ENCODE results near the gene CEND1. TPM values are rescaled to one million over a fixed set of nuclear protein-coding genes. Genes with fewer than 3 reads are reported as not detected.

Gene CEND1
- total RNA-seq, 1 experiment from 2014 or later = 0.81 TPM

- Mint-ChIP-seq H3K27ac (peak overlapping the region; percentile 22 to 88 (median 75); a peak in 4 of 7 replicates), H3K36me3 (ENCODE audit: insufficient read depth in 1 of 3, low read depth in 3 of 3) (peaks cover 29 to 40% (median 31%) of the 10 kb centered on the region in 3 experiments), H3K4me3 (peak overlapping the region; percentile 91 to 96), H3K9me3 (no peaks in the 10 kb centered on the region), H3K27me3 (ENCODE audit: low read depth) (no peaks in the 10 kb centered on the region; the same call in 1 of the 2 replicates), H3K4me1 (peaks cover 15 to 32% of the 10 kb centered on the region in 2 experiments)
- Histone ChIP-seq H4K8ac (replicated peaks; ENCODE audit: insufficient read length, low read depth, low read length) (no peak overlapping the region), H4K20me1 (ENCODE audit: control insufficient read depth, insufficient read depth, insufficient read length) (no peaks in the 10 kb centered on the region), H3K27me3 (ENCODE audit: insufficient read depth, low read length) (no peaks in the 10 kb centered on the region), H3K79me2 (ENCODE audit: insufficient read depth, low read length) (peaks cover 10% of the 10 kb centered on the region; the same call in 1 of the 2 replicates), H3K4ac (ENCODE audit: low read depth, low read length) (no peak overlapping the region), H2BK5ac (ENCODE audit: insufficient read length, low read length) (no peak overlapping the region), H4K91ac (ENCODE audit: insufficient read length, low read depth, low read length) (no peak overlapping the region), H3K18ac (ENCODE audit: insufficient read length, low read depth, low read length) (no peak overlapping the region), H3K23ac (ENCODE audit: insufficient read length, low read depth, low read length) (no peak overlapping the region), H3K9me3 (ENCODE audit: control insufficient read depth, low read depth, low read length) (no peaks in the 10 kb centered on the region), H2BK120ac (ENCODE audit: low read depth, low read length, poor library complexity, severe bottlenecking) (no peak overlapping the region), H4K5ac (ENCODE audit: insufficient read length, low read depth, low read length) (no peak overlapping the region), H3K4me1 (ENCODE audit: insufficient read depth, low read length) (no peaks in the 10 kb centered on the region), H3K79me1 (ENCODE audit: insufficient read depth, low read depth, low read length, poor library complexity, severe bottlenecking) (peaks cover 9% of the 10 kb centered on the region), H3K9ac (ENCODE audit: extremely low read depth, insufficient read length, low read length) (peak overlapping the region; percentile 61), H2BK12ac (ENCODE audit: insufficient read length, low read depth, low read length) (no peak overlapping the region), H2BK20ac (ENCODE audit: low read depth, low read length, poor library complexity, severe bottlenecking) (no peak overlapping the region), H3K27ac (ENCODE audit: insufficient read length, low read depth, low read length) (no peak overlapping the region), H3K23me2 (ENCODE audit: insufficient read length, low read depth, low read length, poor library complexity, severe bottlenecking) (peaks cover 12% of the 10 kb centered on the region), H2BK15ac (ENCODE audit: low read depth, low read length) (no peak overlapping the region), H3K56ac (ENCODE audit: insufficient read length, low read depth, low read length) (no peak overlapping the region), H3K4me2 (ENCODE audit: insufficient read depth, insufficient read length, low read length) (peak overlapping the region; percentile 57), H2AFZ (ENCODE audit: low read length) (no peak overlapping the region), H3T11ph (ENCODE audit: low read length) (no peak overlapping the region), H3K14ac (ENCODE audit: insufficient read depth, low read length) (no peak overlapping the region), H2AK5ac (ENCODE audit: insufficient read length, low read length) (no peak overlapping the region)
- DNase-seq = no peak
- TF ChIP-seq CTCF (conservative IDR thresholded peaks at IDR 0.05) = no peak
- WGBS (ENCODE audit: extremely low coverage, insufficient read length, low lambda C conversion rate) = no CpG with 5 or more reads among the region's 14 CpGs
Measured at GRCh38 chr11:811446-812245, 21.8 kb upstream of the CEND1 start.

Data from H9 (cell line).